Kidney (tissue), 14 donors: ENCODE results near the gene AGAP2. TPM values are rescaled to one million over a fixed set of nuclear protein-coding genes. Genes with fewer than 3 reads are reported as not detected.
A peak's percentile ranks its signal among the peaks of the same experiment; 100 is the strongest.

ENCODE experiments used
- DNase-seq, 5 donors: peaks; one replicate each; pipeline ENCODE4 v3.0.0-alpha.2; 2013 to 2020
- FAIRE-seq: peaks from 2 replicates; lab custom pipeline; 2012; peaks lifted over from hg19 to GRCh38; lab: Jason Lieb, UNC
- H3K27ac ChIP-seq, 2 donors: one replicate each; pipeline ENCODE4 v1.7.0; 2013; ENCODE audit warnings: low read depth in 2 of 2, low read length in 2 of 2, inconsistent platforms in 1 of 2
- H3K27me3 ChIP-seq: one replicate; pipeline ENCODE4 v1.7.1; 2013; ENCODE audit warnings: low read length, inconsistent platforms; ENCODE audit not compliant: control insufficient read depth, insufficient read depth
- H3K36me3 ChIP-seq, 3 donors: one replicate each; pipeline versions ENCODE4 v1.7.0 to v1.7.1; 2013; ENCODE audit warnings: low read length in 3 of 3, control low read depth in 1 of 3, inconsistent platforms in 1 of 3; ENCODE audit not compliant: insufficient read depth in 3 of 3, control insufficient read depth in 2 of 3
- H3K4me1 ChIP-seq, 3 donors: one replicate each; pipeline versions ENCODE4 v1.7.0 to v1.7.1; 2013; ENCODE audit warnings: low read length in 3 of 3, inconsistent platforms in 1 of 3, low read depth in 1 of 3; ENCODE audit not compliant: control insufficient read depth in 2 of 3, insufficient read depth in 2 of 3
- H3K4me3 ChIP-seq, 3 donors: one replicate each; pipeline versions ENCODE4 v1.7.0 to v1.8.1; 2013; ENCODE audit warnings: low read length in 3 of 3, control low read depth in 1 of 3, inconsistent platforms in 1 of 3
- H3K9ac ChIP-seq, 3 donors: one replicate each; pipeline versions ENCODE4 v1.7.0 to v1.7.1; 2013; ENCODE audit warnings: low read length in 3 of 3, control low read depth in 1 of 3, inconsistent platforms in 1 of 3
- H3K9me3 ChIP-seq, 3 donors: one replicate each; pipeline versions ENCODE4 v1.7.0 to v1.7.1; 2013; ENCODE audit warnings: low read length in 3 of 3, control low read depth in 1 of 3, inconsistent platforms in 1 of 3; ENCODE audit not compliant: control insufficient read depth in 2 of 3, insufficient read depth in 1 of 3
- intact Hi-C: fragments of 100-400 bp; cut with DNase I; formaldehyde crosslinking; loops from one replicate; pipeline ENCODE4 v1.11.1; 2022
- polyA plus RNA-seq: library from polyadenylated mRNA; stranded (reverse); fragments of 350-450 nt; fragmentation: Illumina TruSeq; extraction: RNeasy Lipid Tissue Mini Kit (QIAGEN cat#74804); gene quantifications from one replicate; pipeline ENCODE4 v1.2.3, GENCODE V29; 2014; ENCODE audit warnings: low read depth, low replicate concordance; ENCODE audit not compliant: insufficient read depth
- total RNA-seq: library from RNA; stranded (reverse); fragmentation: NEBNext Ultra II Directional; extraction: Animal tissue kit (Norgen Biotek cat#: 25700); gene quantifications from one replicate; pipeline ENCODE4 v1.2.1, GENCODE V29; 2021
- TF ChIP-seq, protein P1 (sequence below): IDR thresholded peaks from 3 replicates; pipeline ENCODE4 v1.5.1; 2012; ENCODE audit warnings: mild to moderate bottlenecking, moderate library complexity, borderline replicate concordance; ENCODE audit not compliant: insufficient read depth; ENCODE audit errors: extremely low read depth
- donor health status: control.
- donor health status: control.
- donor health status: control.
- donor health status: control.
- donor health status: control.
- donor health status: DM: yes; HTN: yes; CAD: no.
- donor health status: Normal renal cell carcinoma (clear cell type).

The AGAP2 gene
- total and polyA plus RNA-seq, 2 donors from 2014 or later, result 0.13 to 3.7 TPM

DNA sequence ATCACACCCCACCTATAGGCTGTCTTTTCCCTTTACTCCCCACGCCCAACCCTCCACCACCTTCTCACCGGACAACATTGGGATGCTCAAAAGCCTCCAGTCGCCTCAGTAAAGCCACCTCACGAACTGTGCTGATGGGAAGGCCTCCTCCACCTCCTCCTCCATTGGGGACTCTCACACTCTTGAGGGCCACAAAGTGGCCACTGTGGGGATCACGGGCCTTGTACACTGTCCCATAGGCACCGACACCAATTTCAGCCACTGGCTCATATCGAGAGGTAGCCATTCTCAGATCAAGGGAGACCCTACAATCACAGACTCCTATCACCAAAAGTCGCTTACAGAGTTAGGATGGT is 12.9 kb upstream of the AGAP2 start:
- Histone ChIP-seq H3K27ac (peak overlapping the region; percentile 61 to 77), H3K4me3 (peak overlapping the region; percentile 62 to 91 (median 84)), H3K9ac (peak overlapping the region; percentile 34 to 86 (median 80)), H3K9me3 (no peaks in the 10 kb centered on the region), H3K4me1 (peaks cover 4 to 19% (median 6%) of the 10 kb centered on the region in 3 donors), H3K27me3 (no peaks in the 10 kb centered on the region), H3K36me3 (peaks cover 7 to 13% (median 8%) of the 10 kb centered on the region in 3 donors)
- TF ChIP-seq, protein P1, sequence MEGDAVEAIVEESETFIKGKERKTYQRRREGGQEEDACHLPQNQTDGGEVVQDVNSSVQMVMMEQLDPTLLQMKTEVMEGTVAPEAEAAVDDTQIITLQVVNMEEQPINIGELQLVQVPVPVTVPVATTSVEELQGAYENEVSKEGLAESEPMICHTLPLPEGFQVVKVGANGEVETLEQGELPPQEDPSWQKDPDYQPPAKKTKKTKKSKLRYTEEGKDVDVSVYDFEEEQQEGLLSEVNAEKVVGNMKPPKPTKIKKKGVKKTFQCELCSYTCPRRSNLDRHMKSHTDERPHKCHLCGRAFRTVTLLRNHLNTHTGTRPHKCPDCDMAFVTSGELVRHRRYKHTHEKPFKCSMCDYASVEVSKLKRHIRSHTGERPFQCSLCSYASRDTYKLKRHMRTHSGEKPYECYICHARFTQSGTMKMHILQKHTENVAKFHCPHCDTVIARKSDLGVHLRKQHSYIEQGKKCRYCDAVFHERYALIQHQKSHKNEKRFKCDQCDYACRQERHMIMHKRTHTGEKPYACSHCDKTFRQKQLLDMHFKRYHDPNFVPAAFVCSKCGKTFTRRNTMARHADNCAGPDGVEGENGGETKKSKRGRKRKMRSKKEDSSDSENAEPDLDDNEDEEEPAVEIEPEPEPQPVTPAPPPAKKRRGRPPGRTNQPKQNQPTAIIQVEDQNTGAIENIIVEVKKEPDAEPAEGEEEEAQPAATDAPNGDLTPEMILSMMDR, result no peak
- intact Hi-C loops, result no loop called here
- no peak for FAIRE-seq
- DNase-seq, result peak in 2 of 5 donors; percentile 63 to 71

DNA sequence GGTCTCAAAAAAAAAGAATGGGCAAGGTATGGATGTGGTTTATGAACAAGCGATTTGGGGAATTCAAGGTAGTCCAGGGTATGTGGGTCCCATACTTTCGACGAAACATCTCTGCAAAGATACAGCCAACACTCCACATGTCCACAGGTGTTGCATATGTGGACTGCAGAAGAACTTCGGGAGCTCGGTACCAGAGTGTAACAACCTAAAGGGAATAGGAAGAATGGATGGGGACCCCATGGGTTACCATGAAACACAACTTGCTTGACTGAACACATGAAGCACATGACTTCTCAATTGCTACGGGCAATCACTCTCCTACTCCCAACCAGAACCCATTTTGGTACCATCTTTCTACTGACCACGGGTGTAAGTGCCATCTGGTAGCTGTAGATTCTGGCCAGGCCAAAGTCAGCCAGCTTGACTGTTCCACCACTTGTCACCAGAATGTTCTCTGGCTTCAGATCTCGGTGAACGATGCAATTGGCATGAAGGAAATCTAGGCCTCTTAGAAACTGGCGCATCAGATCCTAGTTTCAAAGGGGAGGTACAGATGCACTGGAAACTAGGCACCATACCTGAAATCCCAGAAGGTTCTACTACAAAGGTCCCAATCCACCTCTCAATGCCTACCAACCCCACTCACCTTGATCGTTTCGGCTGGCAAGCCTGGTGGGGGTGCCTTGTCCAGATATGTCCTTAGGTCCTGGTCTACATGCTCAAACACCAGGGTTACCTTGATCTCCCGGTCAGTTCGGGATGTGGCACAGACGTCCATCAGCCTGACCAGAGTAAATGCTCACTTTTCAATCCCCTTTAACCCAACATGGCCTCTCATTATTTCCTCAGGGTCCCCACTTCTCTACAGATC is 12.3 kb upstream of the AGAP2 start:
- H3K27me3 ChIP-seq, result no peaks in the 10 kb centered on the region
- peaks cover 4 to 19% (median 7%) of the 10 kb centered on the region in 3 donors for H3K4me1 ChIP-seq
- H3K9ac ChIP-seq, result peak overlapping the region; percentile 34 to 86 (median 80)
- H3K27ac ChIP-seq, result no peak overlapping the region
- no peaks in the 10 kb centered on the region for H3K9me3 ChIP-seq
- H3K4me3 ChIP-seq, result peak overlapping the region; percentile 62 to 91 (median 84)
- intact Hi-C loops, result no loop called here
- TF ChIP-seq, protein P1, result no peak
- no peak for FAIRE-seq
- peaks cover 7 to 16% (median 8%) of the 10 kb centered on the region in 3 donors for H3K36me3 ChIP-seq
- DNase-seq, result peak in 1 of 5 donors; percentile 61

DNA sequence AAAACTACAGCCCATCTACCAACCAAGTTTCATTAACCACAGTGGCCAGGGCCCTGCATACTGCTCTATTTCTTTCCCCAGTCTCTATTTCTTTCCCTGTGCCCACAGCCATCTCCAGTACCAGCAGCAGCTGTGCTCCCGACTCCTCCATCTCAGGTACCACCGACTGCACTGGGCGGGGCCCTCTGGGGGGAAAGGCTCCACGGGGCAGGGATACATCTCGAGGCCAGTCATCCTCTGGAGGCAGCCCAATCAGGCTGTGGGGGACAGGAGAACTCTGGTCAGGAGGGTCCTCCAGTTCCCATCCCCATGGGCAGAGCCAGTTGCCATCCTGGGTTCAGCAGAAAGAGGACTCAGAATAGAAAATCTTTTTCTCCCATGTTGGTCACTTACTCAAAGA is 10.5 kb upstream of the AGAP2 start:
- H3K27me3 ChIP-seq, result no peaks in the 10 kb centered on the region
- H3K4me1 ChIP-seq, result peaks cover 4 to 19% (median 12%) of the 10 kb centered on the region in 3 donors
- TF ChIP-seq, protein P1, result no peak
- H3K4me3 ChIP-seq, result no peak overlapping the region
- H3K9me3 ChIP-seq, result no peaks in the 10 kb centered on the region
- intact Hi-C loops, result no loop called here
- no peak overlapping the region for H3K9ac ChIP-seq
- H3K36me3 ChIP-seq, result peaks cover 7 to 16% (median 8%) of the 10 kb centered on the region in 3 donors
- FAIRE-seq, result no peak
- DNase-seq, result peak in 1 of 5 donors; percentile 59
- H3K27ac ChIP-seq, result no peak overlapping the region
